ENCODE results near the gene PIGT. TPM values are rescaled to one million over a fixed set of nuclear protein-coding genes. Genes with fewer than 3 reads are reported as not detected.

PIGT gene
- total RNA-seq, 4 donors from 2014 or later = 59.8 to 87.3 (median 67.6) TPM

- Histone ChIP-seq H3K27me3 (no peaks in the 10 kb centered on the region), H3K9me3 (no peaks in the 10 kb centered on the region), H3K4me3 (no peak overlapping the region), H3K27ac (no peak overlapping the region), H3K36me3 (peaks cover 0 to 41% of the 10 kb centered on the region in 2 donors), H3K4me1 (peaks cover 0 to 56% (median 20%) of the 10 kb centered on the region in 3 donors)
- WGBS, 2 donors (ENCODE audit: low coverage in 1 of 2) = 40% methylated on average over 1 of the region's 3 CpGs; no CpG with 5 or more reads in 1 of the 2 donors
- ATAC-seq = no peak
- no peak for TF ChIP-seq POLR2AphosphoS5 (IDR thresholded peaks at IDR 0.05)
- no peak for TF ChIP-seq EP300 (IDR thresholded peaks at IDR 0.05)
- no peak for TF ChIP-seq CTCF (IDR thresholded peaks at IDR 0.05)
- TF ChIP-seq POLR2A (IDR thresholded peaks at IDR 0.05) = no peak
Measured at GRCh38 chr20:45413479-45413878, 2.5 kb upstream of the PIGT start.

- H3K36me3 ChIP-seq = peaks cover 0 to 43% of the 10 kb centered on the region in 2 donors
- H3K4me1 ChIP-seq = peaks cover 5 to 46% (median 34%) of the 10 kb centered on the region in 3 donors
- peak overlapping the region; percentile 67 to 86 for H3K4me3 ChIP-seq
- no peaks in the 10 kb centered on the region for H3K27me3 ChIP-seq
- H3K9me3 ChIP-seq = no peaks in the 10 kb centered on the region
- H3K27ac ChIP-seq = peak overlapping the region in 3 of 4 donors; percentile 85 to 87 (median 87)
- TF ChIP-seq EP300 (IDR thresholded peaks at IDR 0.05) = no peak
- TF ChIP-seq POLR2A (IDR thresholded peaks at IDR 0.05) = no peak
- TF ChIP-seq POLR2AphosphoS5 (IDR thresholded peaks at IDR 0.05) = no peak
- no peak for TF ChIP-seq CTCF (IDR thresholded peaks at IDR 0.05)
- 62 to 73% methylated on average over 2 of the region's 2 CpGs for WGBS, 2 donors (ENCODE audit: low coverage in 1 of 2)
- ATAC-seq = no peak
Measured at GRCh38 chr20:45416917-45417316, 976 bp downstream of the PIGT start.

DNA sequence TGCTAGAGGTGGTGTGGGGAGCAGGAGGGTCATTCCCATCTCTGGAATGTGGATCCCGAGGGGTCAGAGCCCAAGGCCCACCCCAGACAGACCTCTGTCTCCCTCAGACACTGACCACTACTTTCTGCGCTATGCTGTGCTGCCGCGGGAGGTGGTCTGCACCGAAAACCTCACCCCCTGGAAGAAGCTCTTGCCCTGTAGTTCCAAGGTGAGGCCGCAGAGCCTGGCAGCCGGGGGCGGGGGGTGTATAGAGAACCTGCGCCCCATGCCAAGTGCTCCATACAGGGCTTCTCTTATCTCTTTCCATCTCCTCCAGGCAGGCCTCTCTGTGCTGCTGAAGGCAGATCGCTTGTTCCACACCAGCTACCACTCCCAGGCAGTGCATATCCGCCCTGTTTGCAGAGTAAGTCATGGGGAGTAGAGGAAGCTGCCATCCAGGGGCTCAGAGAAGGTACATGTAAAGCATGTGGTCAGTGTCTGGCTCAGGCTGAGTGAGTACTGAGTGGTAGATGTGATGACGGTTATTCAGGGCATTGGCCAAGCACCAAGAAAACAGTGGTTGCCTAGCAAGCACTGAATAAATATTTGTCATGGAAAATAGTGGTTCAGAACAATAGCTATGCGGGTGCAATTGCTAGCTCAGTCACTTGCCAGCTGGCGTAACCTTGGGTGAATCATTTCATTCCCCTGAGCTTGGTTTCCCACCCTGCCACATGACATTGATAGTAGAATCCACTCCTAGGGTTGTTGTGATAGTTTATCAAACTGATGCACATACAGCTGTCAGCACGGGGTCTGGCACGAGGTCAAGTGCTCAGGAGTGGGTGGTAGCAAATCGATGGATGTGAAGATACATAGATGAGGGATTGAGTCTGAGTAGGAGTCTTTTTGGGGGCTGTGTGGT lies 3.5 kb downstream of the PIGT start:
- TF ChIP-seq EP300 (IDR thresholded peaks at IDR 0.05) (no peak), POLR2A (IDR thresholded peaks at IDR 0.05) (no peak), POLR2AphosphoS5 (IDR thresholded peaks at IDR 0.05) (no peak)
- Histone ChIP-seq H3K4me3 (no peak overlapping the region), H3K36me3 (peaks cover 0 to 60% of the 10 kb centered on the region in 2 donors), H3K9me3 (no peaks in the 10 kb centered on the region), H3K27me3 (no peaks in the 10 kb centered on the region), H3K4me1 (peaks cover 5 to 46% (median 34%) of the 10 kb centered on the region in 3 donors), H3K27ac (peak overlapping the region; percentile 48 to 82 (median 68))
- WGBS, 2 donors (ENCODE audit: low coverage in 1 of 2) = 13 to 32% methylated on average over 4 to 9 of the region's 17 CpGs
- ATAC-seq = peak; percentile 87

GRCh38 chr20:45420125-45420524 lies 4.2 kb downstream of the PIGT start:
- 87% methylated on average over 3 of the region's 8 CpGs; no CpG with 5 or more reads in 1 of the 2 donors for WGBS, 2 donors (ENCODE audit: low coverage in 1 of 2)
- H3K36me3 ChIP-seq = peaks cover 0 to 67% of the 10 kb centered on the region in 2 donors
- no peak overlapping the region for H3K4me3 ChIP-seq

More at GRCh38 chr20:45420125-45420524, 4.2 kb downstream of the PIGT start:
- Histone ChIP-seq H3K27me3 (no peaks in the 10 kb centered on the region), H3K9me3 (no peaks in the 10 kb centered on the region), H3K4me1 (peaks cover 5 to 45% (median 34%) of the 10 kb centered on the region in 3 donors), H3K27ac (peak overlapping the region in 3 of 4 donors; percentile 53 to 82 (median 78))
- TF ChIP-seq POLR2AphosphoS5 (IDR thresholded peaks at IDR 0.05) (no peak), EP300 (IDR thresholded peaks at IDR 0.05) (no peak), CTCF (IDR thresholded peaks at IDR 0.05) (no peak), POLR2A (IDR thresholded peaks at IDR 0.05) (no peak)
- ATAC-seq = no peak
